ENCODE data around the gene WASL. TPM values are rescaled to one million over a fixed set of nuclear protein-coding genes. Genes with fewer than 3 reads are reported as not detected.

Gene WASL
- 23.8 and 26.2 TPM in 2 replicates for total RNA-seq

GRCh38 chr7:123748734-123749536 is at the start of gene WASL:
WASL (minus strand) TSS chr7:123749003; CDS start chr7:123748734, 269 bp downstream.

DNA sequence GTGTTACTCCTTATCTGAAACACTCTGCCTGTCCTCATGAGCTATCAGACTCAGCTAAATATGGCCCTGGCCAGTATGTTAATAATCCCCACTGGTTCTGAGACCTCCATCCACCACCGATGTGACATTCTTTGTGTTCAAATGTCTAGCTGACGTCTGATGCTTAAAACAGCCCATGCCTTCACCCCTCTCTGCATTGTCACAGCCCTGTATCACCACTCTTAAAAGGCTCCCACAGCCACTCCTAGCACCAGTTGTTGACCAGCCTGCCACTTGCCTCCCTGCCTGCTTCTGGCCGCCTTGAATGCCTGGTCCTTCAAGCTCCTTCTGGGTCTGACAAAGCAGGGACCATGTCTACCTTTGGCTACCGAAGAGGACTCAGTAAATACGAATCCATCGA is 93.2 kb downstream of the WASL start, which contains the start of gene LMOD2:
TSS of gene LMOD2 (plus strand) at position 253 of the 400 bp plus-strand sequence. CDS start at position 351, 98 bp downstream.

Small RNAs within 50 kb of the gene (small RNA-seq; reads per million reads assigned to genes)
- not detected for gene RNU6-11P

Other genes with a start within 250 kb of the WASL start
- 1.2 and 1.6 TPM in 2 replicates for gene IQUB, start 214.4 kb downstream of the WASL start, total RNA-seq
- 44.0 and 46.3 TPM in 2 replicates for gene NDUFA5, start 191.2 kb downstream of the WASL start, total RNA-seq
- not detected in 2 replicates for gene ASB15, start 147.2 kb downstream of the WASL start, total RNA-seq
- not detected in 2 replicates for gene LMOD2, start 93.1 kb downstream of the WASL start, total RNA-seq
- gene HYAL4, start 96.2 kb upstream of the WASL start, total RNA-seq: not detected in 2 replicates
- gene SPAM1, start 176.2 kb upstream of the WASL start, total RNA-seq: not detected in 2 replicates

All from articular chondrocyte of knee joint (primary cell).